Anterior cingulate cortex (tissue), 58 donors: ENCODE measurements around the gene IWS1.
"Not testable (repeated sequence)": the region's sequence is repeated elsewhere in the genome, so short reads cannot be mapped to it uniquely, and the experiment has no call there.

Experiments
- DNase-seq, 58 donors: peaks; one replicate each; lab custom pipeline; 2025; lab: John Stamatoyannopoulos, UW

Gene IWS1

GRCh38 chr2:127464470-127465257 lies 61.6 kb downstream of the IWS1 start:
- DNase-seq: no peak

- no peak for DNase-seq
Observed at GRCh38 chr2:127463155-127463991, 62.9 kb downstream of the IWS1 start.

GRCh38 chr2:127462461-127462860 lies 63.8 kb downstream of the IWS1 start:
- DNase-seq: no peak

- no peak for DNase-seq
Observed at GRCh38 chr2:127456960-127457359, 69.3 kb downstream of the IWS1 start.

GRCh38 chr2:127455566-127456493 lies 70.5 kb downstream of the IWS1 start:
- no peak for DNase-seq

GRCh38 chr2:127454595-127455565 lies 71.4 kb downstream of the IWS1 start:
- no peak for DNase-seq

- DNase-seq: peak in 1 of 58 donors; percentile 33
Observed at GRCh38 chr2:127453392-127454171, 72.7 kb downstream of the IWS1 start.

- DNase-seq: no peak
Observed at GRCh38 chr2:127453013-127453391, 73.3 kb downstream of the IWS1 start.

- DNase-seq: not testable (repeated sequence)
Observed at GRCh38 chr2:127452423-127452822, 73.9 kb downstream of the IWS1 start.

GRCh38 chr2:127451981-127452380 lies 74.3 kb downstream of the IWS1 start:
- DNase-seq: no peak

GRCh38 chr2:127449898-127450297 lies 76.4 kb downstream of the IWS1 start:
- DNase-seq: no peak

- no peak for DNase-seq
Observed at GRCh38 chr2:127449414-127449813, 76.9 kb downstream of the IWS1 start.

GRCh38 chr2:127448526-127448925 lies 77.8 kb downstream of the IWS1 start:
- DNase-seq: no peak

GRCh38 chr2:127439343-127439742 lies 86.9 kb downstream of the IWS1 start:
- no peak for DNase-seq

GRCh38 chr2:127437781-127438726 lies 88.2 kb downstream of the IWS1 start:
- DNase-seq: no peak

GRCh38 chr2:127437056-127437455 lies 89.2 kb downstream of the IWS1 start:
- no peak for DNase-seq

- DNase-seq: no peak
Observed at GRCh38 chr2:127434515-127434914, 91.8 kb downstream of the IWS1 start.
